T-helper 9 cell (primary cell): Measurements from ENCODE around the gene MAP2K6.

ENCODE experiments used
- DNase-seq: peaks from one replicate; pipeline ENCODE4 v3.0.0-alpha.2; 2020

The MAP2K6 gene

DNA sequence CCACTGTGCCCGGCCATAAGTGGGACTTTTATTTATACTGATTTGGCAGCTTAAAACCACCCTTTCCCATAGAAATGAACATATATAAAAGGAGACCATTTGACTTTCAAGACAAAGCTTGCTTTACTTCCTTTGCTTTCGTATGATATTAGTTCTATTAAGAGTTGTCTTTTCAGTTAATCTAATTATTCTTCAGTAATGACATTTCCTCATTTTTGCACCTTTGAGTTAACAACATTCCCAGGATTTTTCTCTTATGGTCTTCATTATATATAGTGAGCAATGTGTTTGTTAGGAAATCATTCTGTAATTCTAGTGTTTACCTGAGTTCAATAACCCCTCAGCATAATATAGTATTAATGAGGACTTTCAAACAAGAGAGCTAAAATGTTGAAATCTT is 173.8 kb downstream of the MAP2K6 start:
- DNase-seq: no peak

DNA sequence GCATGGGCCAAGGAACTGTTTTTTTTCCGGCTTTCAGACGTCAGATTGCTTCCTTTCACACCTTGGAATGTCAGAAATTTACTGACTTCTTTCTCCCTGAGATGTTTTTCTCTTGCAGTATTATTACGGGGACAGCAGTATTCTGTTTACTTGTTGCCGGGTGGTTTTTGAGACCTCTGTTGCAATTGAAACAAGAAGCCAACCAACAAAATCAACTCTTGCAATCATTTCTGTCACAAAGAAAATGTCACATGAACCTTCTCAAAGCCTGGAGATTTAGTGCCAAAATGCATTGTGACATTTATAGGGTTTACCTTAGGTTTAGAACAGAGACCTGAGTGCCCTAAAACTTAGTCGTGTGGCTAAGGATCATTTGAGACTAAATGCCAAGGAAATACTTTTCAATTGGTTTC is 174.3 kb downstream of the MAP2K6 start:
- DNase-seq: no peak

DNA sequence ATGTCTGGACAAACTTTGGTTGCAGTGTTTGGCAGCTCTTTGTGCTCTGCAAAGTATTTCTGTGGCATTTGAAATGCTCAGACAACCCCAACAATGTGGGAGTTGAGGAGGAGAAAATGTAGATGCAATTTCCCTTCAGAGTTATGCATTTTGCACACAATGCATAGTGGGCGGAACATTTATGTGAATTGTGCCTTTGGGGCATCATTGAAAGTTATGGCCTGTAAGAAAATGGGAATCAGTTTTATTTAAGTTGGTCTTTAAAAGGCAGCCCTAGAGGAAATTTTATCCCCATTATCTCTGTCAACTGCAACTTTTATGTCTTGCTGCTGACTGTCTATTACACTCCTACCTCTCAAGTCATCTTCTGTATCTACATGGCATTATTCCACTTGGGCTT is 176.2 kb downstream of the MAP2K6 start:
- DNase-seq: no peak

DNA sequence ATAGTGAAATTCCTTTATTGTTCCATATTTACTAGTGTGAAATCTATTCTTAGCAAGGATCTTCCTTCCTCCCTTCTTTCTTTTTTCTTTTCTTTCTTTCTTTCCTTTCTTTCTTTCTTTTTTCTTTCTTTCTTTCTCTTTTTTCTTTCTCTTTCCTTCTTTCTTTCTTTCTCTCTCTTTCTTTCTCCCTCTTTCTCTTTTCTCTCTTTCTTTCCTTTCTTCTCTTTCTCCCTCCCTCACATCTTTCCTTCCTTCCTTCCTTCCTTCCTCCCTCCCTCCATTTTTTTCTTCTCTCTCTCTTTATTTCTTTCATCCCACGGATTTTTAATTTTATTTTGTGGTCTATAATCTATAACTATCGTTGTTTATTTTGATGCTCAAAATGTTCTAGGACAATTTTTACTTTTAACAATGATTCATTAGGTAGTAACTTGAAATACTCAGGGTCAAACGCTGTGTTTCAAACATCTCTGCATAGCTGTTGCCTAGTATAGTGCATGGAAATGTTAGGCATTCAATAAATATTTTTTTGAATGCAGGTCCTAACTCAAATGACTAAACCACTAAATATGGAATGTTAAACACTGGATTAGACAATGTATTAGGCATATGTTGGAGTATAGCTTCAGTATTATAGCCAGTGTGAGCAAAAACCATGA is 178.3 kb downstream of the MAP2K6 start:
- DNase-seq: no peak

DNA sequence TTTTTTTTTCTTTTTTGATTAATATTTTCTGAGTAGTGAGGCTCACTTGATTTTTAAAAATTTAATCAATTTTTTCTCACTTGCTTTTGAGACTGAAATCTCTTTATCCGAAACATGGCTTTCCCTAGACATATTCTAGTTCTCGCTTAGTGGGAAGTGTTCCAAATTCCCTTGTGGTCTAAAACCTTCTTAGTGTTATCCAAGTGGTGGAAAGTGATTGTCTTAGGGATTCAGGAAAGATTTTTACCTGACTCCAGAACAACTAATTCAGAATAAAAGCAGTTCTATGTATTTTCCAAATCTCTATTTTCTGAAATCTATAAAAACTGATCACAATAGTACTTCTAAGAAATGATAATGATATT is 178.8 kb downstream of the MAP2K6 start:
- DNase-seq: no peak

DNA sequence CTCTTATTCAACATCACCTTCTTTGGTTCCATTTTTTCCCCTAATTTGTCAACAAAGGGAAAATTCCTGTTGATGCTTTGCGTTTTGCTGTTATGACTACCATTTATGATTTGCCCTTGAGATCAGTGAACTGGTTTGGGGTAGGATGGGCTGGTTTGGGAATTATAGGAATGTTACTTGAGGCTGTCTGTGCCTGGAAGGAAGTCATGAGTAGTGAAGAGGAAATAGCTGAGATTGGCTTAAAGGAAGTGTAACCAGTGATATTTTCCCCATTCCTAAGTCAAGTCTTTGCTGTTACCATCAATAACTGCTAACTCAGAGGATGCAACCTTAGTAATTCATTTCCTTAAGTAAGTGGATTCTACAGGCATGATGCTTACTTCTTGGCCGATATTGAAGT is 179.2 kb downstream of the MAP2K6 start:
- no peak for DNase-seq

DNA sequence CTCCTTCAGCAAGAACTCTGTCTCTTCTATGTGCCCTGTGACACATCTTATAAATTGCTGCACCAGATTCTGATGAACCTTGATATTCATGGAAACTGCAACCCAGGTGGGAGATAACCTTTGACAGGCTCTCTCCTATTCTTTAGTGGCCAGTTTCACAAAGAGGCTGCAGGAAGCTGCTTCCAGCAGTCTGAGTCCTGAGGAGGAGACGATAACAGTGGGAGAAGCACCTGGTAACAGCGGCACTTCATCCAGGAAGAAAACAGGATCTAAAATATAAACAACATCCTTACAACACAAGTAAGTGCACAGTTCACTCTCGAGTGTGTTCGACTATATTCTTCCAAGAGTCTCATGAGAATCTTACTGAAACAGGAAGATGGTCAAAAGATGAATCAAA is 180.1 kb downstream of the MAP2K6 start:
- DNase-seq: no peak

DNA sequence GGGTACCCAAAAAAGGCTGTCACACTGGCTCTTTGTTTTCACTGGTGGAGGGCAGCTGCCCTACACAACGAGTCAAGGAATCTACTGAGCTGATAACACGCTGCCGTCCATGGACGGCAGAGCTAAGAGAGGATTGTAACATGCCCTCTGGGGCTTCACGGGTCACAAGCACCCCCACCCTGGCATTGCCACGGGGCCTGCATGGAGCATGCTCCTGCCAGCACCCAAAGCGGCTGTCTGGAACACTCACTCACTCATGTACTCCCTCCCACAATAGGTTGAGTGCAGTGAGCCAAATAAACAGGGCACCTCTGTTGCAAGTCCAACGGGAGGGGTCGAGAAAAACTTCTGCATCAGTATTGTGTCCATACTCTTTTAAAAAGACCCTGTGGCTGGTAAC is 181.6 kb downstream of the MAP2K6 start:
- no peak for DNase-seq

DNA sequence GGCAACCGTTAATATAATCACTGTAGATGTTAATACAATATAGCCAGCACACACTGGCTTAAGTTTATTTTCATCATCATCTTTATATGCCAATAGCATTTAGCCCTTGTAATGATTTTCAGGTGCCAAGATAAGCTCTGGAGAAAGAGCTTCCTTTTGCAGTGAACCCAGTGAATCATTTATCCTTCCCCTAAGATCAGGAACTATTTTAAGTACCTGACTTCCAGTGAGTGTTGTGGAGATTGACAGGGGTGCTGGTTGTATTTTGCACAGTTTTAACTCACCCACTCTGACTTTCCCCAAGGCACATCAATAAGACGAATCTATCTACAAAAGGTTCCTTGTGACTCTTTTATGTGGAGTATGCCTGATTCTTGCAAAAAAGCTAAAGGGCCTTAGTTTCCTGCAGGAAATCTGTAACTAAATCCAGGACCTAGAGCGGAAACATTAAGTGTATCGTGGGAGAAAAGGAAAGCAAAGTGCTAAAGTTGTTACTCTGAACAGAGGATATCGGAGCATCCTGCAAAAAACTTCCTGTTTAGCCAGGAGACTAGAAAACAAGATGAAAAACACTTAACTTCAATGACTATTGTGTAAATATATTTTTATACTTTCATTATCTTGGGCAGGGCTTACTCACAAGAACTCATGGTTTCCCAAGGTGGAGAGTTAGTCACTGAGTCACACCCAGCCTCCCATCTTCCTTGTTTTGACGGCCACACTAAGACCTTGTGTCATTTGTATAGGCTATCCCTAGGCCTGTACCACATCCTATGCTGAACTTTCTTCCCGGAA is 183.6 kb downstream of the MAP2K6 start:
- DNase-seq: no peak

DNA sequence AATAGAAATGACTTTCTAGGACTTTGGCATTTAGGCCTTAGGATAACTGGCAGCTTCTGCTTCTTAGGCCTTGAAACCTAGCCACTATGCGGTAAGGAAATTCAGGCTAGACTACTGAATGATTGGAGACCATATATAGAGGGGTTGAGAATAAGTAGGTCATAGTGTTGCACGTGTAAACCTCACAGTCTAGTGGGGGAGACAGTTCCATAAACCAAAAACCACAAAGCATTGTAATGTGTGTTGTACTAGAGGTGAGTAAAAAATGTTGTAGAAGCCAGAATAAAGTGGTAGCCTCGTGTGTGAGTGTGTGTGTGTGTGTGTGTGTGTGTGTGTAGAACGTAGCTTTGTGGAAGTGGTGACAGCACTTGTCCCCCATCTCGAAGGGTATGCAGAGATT is 188.5 kb downstream of the MAP2K6 start:
- DNase-seq: no peak
